HG03039 (cell line): ENCODE measurements around the gene SMIM17.

Source experiments
- ATAC-seq: cut with Tn5 transposase; IDR thresholded peaks from one replicate; pipeline ENCODE4 v1.9.1; 2021; ENCODE audit warnings: mild to moderate bottlenecking, moderate library complexity; ENCODE audit not compliant: unreplicated experiment

The SMIM17 gene

GRCh38 chr19:56642711-56643459, at the start of gene SMIM17:
SMIM17 (plus strand) TSS chr19:56643159; CDS start chr19:56645668, 2,509 bp downstream.
- no peak for ATAC-seq

- ATAC-seq = no peak
These were observed 48.5 kb upstream of the SMIM17 start for GRCh38 chr19:56594446-56594782.

DNA sequence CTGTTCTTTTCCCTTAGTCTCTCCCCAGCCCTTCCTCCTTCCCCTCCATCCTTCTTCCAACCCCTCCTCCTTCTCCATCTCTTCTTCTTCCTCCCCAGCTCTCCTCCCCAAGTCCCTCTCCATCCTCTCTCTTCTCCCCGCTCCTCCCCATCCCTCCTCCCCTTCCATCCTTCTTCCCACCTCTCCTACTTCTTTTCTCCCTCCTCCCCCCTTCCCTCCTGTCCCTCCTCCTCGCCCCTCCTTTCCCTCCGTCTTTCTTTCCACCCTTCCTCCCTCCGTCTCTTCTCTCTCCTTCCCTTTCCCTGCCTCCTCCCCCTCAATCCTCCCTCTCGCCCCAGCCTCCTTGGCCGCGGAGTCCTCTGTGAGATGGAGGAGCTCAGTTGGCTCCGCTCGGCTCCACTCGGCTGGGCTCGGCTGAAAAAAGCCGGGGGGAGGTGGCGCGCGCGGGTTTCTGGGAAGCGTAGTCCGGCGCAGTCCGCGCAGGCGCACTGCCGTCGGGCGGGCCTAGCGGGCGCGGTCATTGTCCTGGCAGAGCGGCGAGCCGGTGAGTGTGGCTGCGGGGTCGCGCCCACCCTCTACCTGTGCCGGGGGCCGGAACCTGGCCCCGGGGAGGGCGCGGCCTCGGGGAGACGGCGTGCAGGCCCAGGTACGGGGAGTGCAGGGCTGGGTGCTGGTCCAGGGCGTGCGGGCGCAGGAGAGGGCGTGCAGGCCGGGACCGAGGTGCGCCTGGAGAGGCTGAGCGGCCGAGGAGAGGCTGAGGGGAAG, 48.0 kb upstream of the SMIM17 start, which contains the start of gene ZNF71:
Gene ZNF71, plus strand, starts transcription at position 520 of the 765 bp plus-strand sequence. CDS start 6,257 bp downstream, outside the sequence.
- ATAC-seq = peak; percentile 96

DNA sequence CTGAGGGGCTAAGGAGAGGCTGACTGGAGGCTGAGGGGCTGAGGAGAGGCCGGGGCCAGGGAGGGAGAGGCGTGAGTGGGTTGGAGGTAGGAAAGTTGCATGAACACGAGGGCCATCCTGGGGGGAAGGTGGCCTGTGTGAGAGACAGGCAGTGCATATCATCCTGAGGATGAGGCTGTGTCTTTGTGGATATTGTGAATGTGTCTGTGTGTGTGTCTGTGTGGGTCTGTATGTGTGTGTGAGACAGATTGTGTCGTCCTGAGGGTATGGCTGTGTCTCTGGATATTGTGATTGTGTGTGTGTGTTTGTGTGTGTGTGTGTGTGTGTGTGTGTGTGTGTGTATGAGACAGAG, 47.4 kb upstream of the SMIM17 start:
- ATAC-seq = no peak

DNA sequence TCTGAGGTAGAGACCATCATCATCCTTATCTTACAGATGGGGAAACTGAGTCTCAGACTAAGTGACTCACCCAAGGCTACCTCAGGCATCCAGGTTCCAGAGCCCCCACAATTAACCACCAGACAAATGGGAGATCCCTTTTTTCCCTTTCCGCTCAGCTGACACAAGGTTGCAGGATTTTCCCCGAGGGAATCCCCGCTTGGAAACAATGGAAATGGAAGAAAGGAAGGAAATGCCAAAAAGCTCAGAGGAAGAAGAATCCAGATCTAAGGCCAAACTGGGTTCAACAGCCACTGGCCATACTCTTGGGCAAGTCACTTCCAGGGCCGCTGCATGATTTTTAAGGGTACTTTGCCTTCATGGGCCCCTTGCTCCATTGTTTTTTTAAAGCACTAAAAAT, 46.3 kb upstream of the SMIM17 start:
- no peak for ATAC-seq

DNA sequence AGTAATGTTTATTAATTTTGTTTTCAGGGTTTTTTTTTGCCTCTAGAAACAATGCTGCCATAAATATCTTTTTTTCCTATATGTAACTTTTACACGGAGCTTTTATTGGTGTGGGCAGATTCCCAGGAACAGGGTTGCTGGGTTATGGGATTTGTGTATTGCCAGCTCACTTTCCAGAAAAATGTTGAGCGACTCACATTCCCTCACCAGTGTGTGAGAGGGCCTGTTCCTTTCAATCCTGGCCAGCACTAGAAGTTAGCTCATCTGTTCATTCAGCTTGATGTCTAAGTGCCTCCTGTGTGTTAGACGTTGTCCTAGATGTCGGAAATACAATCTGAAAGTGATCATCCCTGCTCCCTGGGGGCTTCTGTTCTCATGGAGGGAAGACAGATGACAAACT, 45.3 kb upstream of the SMIM17 start:
- ATAC-seq = no peak

DNA sequence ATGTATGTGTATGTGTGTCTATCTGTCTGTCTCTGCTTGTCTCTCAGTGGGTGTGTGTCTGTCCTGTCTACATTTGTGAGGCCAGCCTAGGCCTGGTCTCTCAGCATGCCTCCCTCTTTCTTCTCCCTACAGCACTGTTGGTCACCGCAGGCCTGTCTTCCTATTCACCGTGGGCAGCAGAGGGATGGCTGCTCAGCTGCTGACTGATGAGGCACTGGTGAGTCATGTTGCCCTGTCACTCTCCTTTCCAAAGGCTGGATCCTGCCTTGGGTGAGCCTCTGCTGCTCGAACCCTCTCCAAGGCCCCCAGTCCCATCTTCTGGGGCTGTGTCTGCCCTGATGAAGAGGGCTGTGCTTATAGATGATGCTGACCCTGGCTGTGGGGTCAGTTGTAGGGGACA, 41.6 kb upstream of the SMIM17 start:
- ATAC-seq = no peak

- ATAC-seq = no peak
These were observed 39.1 kb upstream of the SMIM17 start for GRCh38 chr19:56603829-56604228.

DNA sequence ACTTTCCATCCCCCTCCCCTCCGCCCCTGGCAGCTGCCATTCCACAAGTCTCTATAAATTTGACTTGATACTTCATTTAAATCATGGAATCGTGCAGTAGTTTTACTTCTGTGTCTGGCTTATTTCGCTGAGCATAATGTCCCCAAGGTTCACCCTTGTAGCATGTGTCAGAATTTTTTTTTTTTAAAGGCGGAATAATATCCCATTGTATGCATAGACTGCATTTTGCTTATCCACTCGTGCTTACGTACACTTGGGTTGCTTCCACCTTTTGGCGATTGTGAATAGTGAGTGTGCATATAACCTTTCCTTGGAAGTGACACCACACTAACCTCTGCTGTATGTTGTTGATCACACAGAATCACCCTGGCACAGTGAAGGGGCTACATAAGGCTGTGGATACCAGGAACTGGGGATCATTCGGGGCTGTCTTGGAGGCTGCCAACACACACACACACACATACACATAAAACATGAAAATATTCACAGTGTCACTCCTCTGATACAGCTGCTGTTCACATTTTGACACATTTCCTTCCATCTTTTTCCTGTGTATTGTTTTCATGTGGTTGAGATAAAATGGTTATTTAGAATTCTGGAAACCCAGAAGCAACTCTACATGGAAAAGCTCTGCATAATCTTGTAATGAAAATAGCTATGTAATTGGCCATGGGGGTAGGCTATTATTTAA, 34.5 kb upstream of the SMIM17 start:
- ATAC-seq = no peak

DNA sequence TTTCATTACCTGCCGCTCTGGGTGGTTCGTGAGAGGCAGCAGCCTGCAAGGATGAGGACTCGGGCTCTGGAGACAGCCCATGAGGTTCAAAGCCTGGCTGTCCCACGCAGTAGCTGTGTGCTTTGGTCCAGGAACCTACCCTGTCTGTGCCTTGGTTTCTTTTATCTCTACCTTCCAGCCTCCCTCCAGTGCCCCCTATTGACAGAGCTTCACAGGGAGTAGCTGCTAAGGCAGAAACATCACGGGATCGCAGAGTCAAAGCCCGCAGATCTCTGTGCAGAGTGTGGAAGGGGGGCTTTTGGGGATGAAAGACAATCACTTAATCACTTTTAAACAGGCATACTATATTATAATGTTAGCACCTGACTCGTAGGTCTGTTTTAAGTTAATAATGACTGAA, 31.7 kb upstream of the SMIM17 start:
- no peak for ATAC-seq

DNA sequence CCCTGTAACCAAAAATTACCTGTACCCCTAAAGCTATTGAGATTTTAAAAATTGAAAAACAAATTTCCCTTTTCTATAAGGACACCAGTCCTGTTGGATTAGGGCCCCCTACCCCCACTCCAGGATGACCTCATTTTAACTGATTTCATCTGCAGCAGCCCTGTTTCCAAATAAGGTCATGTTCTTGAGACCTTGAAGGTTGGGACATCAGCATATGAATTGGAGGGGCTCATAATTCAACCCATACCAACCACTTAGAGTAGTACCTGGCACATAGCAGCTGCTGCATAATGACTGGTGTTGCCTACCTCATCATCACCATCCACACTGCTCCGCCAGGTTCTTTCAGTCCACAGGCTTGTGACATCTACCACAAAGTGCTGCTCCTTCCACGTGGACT, 30.2 kb upstream of the SMIM17 start:
- no peak for ATAC-seq

- no peak for ATAC-seq
These were observed 29.3 kb upstream of the SMIM17 start for GRCh38 chr19:56613639-56614038.

DNA sequence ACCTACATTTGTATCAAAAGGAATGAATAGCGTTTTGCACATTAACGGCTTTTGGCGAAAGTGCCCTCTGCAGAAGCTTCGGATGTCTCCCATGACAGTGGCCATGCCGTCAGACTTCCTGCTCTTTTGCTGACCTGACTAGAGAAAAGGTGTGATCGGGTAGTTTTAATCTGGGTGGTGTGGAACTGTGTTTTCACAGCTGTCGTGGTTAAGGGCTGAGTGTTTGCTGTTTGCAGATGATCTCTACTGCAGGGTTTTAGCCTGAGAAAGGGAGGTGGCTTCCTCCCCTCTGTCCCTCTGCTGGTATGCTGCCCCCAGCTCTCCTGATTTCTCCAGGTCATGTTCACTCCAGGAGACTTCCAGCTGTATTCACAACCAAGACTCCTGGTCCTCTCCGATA, 25.4 kb upstream of the SMIM17 start:
- ATAC-seq = no peak

- ATAC-seq = no peak
These were observed 23.8 kb upstream of the SMIM17 start for GRCh38 chr19:56619121-56619520.

GRCh38 chr19:56622374-56622773, 20.6 kb upstream of the SMIM17 start:
- no peak for ATAC-seq

DNA sequence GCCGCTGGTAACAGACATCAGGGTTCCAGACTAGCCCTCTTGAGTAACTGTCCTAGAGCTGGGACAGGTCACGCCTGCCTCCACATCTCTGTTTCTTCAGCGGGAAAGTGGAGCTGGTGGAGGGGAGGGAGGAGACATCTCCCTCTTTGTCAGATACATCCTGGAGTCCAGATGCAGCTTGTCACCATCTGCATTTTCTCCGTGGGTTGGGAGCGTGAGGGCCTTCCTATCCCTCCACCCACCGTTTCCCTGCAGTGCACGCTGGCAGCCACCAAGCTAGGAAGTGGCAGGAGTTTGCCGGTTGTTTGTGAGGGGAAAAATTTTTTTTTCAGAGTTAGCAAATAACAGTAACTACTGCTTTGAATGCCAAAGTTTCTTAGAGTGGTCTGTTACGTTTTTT, 20.0 kb upstream of the SMIM17 start:
- ATAC-seq = no peak

- ATAC-seq = no peak
These were observed 17.3 kb upstream of the SMIM17 start for GRCh38 chr19:56625708-56626107.

DNA sequence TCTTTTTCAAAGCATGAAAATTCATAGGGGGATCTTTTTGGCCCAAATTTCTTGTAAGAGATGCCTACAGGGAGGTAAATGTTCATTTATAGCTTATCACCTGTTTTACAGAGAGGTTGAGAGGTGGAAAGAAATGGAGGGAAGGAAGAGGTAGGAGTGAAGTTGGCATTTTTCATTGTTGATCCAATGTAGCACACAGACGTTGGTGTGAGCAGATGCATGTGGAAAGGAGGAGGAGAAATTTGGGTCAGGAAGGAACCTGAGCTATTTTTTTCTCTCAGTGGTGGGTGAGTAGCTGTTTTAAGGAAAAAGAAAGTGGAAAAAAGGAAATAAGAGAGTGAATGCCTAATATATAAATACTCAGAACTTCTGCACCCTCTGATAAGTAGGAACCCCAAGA, 9.9 kb upstream of the SMIM17 start:
- no peak for ATAC-seq

GRCh38 chr19:56637976-56638555, 4.9 kb upstream of the SMIM17 start:
- no peak for ATAC-seq

- no peak for ATAC-seq
These were observed 3.7 kb upstream of the SMIM17 start for GRCh38 chr19:56639217-56639616.

GRCh38 chr19:56643460-56643955, 549 bp downstream of the SMIM17 start:
- ATAC-seq = no peak
